ENCODE measurements around the gene TSPAN15. TPM values are rescaled to one million over a fixed set of nuclear protein-coding genes. Genes with fewer than 3 reads are reported as not detected.

The TSPAN15 gene
- total RNA-seq, 1 experiment from 2014 or later = 1.6 TPM

GRCh38 chr10:69492746-69493462 is 41.6 kb downstream of the TSPAN15 start:
- Histone ChIP-seq H3K4me2 (ENCODE audit: low read depth, low read length, poor library complexity, severe bottlenecking) (no peak overlapping the region), H3K4me1 (ENCODE audit: low read length) (no peaks in the 10 kb centered on the region), H3K4me3 (ENCODE audit: low read length) (no peak overlapping the region), H3K27ac (ENCODE audit: low read length) (no peak overlapping the region), H3K9me2 (replicated peaks; ENCODE audit: insufficient read depth, low read length) (no peaks in the 10 kb centered on the region), H4K20me1 (ENCODE audit: insufficient read depth, low read depth, low read length) (no peaks in the 10 kb centered on the region), H3K36me3 (ENCODE audit: insufficient read depth, low read length) (no peaks in the 10 kb centered on the region), H3K9ac (ENCODE audit: low read length) (no peak overlapping the region), H3K27me3 (ENCODE audit: low read length) (no peaks in the 10 kb centered on the region), H2AFZ (ENCODE audit: low read length) (no peak overlapping the region), H3K79me2 (ENCODE audit: low read length) (no peaks in the 10 kb centered on the region), H3K9me3 (ENCODE audit: low read length) (no peaks in the 10 kb centered on the region)
- no peak for DNase-seq

- Histone ChIP-seq H2AFZ (ENCODE audit: low read length) (no peak overlapping the region), H3K9me2 (replicated peaks; ENCODE audit: insufficient read depth, low read length) (no peaks in the 10 kb centered on the region), H3K4me1 (ENCODE audit: low read length) (no peaks in the 10 kb centered on the region), H3K27me3 (ENCODE audit: low read length) (no peaks in the 10 kb centered on the region), H3K4me3 (ENCODE audit: low read length) (no peak overlapping the region), H3K9me3 (ENCODE audit: low read length) (no peaks in the 10 kb centered on the region), H3K27ac (ENCODE audit: low read length) (no peak overlapping the region), H3K4me2 (ENCODE audit: low read depth, low read length, poor library complexity, severe bottlenecking) (no peak overlapping the region), H3K79me2 (ENCODE audit: low read length) (no peaks in the 10 kb centered on the region), H3K9ac (ENCODE audit: low read length) (no peak overlapping the region), H4K20me1 (ENCODE audit: insufficient read depth, low read depth, low read length) (no peaks in the 10 kb centered on the region), H3K36me3 (ENCODE audit: insufficient read depth, low read length) (no peaks in the 10 kb centered on the region)
- DNase-seq = no peak
Observed at GRCh38 chr10:69494626-69495558, 43.6 kb downstream of the TSPAN15 start.

DNA sequence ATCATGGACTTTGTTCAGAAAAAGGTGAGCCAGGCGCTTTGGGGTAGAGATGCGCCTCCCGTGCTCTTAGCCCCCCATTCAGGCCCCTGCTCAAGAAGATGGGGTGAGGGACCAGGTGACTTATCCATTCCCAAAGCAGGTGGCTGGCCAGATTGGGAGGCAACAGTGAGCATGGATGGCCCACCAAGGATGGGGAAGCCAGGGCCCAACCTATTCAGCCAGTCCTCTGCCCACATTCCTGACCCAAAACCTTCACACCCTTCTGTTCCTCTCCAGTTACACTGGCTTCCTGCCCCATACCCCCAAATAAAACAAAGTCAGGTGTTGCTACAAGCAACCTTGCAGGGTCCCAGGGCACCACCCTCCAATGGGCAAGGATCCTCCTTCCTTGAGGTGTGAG is 44.4 kb downstream of the TSPAN15 start:
- no peak overlapping the region for H2AFZ ChIP-seq (ENCODE audit: low read length)
- no peak overlapping the region for H3K4me2 ChIP-seq (ENCODE audit: low read depth, low read length, poor library complexity, severe bottlenecking)
- H3K36me3 ChIP-seq (ENCODE audit: insufficient read depth, low read length) = no peaks in the 10 kb centered on the region
- H3K4me3 ChIP-seq (ENCODE audit: low read length) = no peak overlapping the region
- no peak overlapping the region for H3K9ac ChIP-seq (ENCODE audit: low read length)
- no peaks in the 10 kb centered on the region for H3K9me3 ChIP-seq (ENCODE audit: low read length)
- no peaks in the 10 kb centered on the region for H3K79me2 ChIP-seq (ENCODE audit: low read length)
- no peak for DNase-seq
- H3K27ac ChIP-seq (ENCODE audit: low read length) = no peak overlapping the region
- H4K20me1 ChIP-seq (ENCODE audit: insufficient read depth, low read depth, low read length) = no peaks in the 10 kb centered on the region
- H3K4me1 ChIP-seq (ENCODE audit: low read length) = no peaks in the 10 kb centered on the region
- H3K27me3 ChIP-seq (ENCODE audit: low read length) = no peaks in the 10 kb centered on the region
- no peaks in the 10 kb centered on the region for H3K9me2 ChIP-seq (replicated peaks; ENCODE audit: insufficient read depth, low read length)

DNA sequence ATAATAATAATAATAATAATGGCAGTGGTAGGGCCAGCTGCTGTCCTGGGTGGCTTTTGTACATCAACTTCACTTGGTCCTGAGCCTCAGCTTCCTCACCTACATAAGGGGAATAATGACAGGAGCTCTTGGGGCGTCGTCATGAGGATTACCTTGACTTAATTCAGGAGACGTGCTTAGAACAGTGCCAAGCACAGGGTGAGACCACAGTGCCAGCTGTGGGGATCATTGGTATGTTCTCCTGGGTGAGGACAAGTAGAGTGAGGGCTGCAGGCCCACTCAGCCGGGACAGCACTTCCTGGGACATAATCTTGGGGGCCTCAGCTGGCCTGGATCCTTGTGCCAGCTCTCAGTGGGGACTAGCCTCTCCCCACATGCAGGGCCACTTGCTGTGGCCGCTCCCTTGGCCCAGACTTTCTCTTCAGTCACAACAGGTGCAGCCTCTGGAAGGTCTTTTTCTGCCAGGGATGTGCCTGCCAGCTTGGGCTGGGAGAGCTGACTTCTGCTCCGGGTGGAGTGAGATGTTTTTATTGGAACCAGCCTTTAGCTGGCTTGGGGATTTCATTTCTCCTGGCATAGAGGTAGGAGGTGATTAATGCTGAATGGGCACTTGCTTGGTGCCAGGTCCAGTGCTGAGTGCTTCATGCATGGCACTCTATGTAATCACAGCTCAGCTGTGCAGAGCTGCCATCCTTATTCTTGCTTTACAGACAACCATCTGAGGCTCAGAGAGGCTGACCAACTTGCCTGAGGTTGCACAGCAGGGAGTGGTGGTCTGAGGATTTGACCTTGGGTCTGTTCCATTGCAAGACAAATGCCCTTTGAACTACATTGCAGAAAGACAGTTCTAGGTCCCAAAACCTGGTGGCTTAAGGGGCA is 45.3 kb downstream of the TSPAN15 start:
- no peaks in the 10 kb centered on the region for H3K79me2 ChIP-seq (ENCODE audit: low read length)
- H3K27me3 ChIP-seq (ENCODE audit: low read length) = no peaks in the 10 kb centered on the region
- H3K9ac ChIP-seq (ENCODE audit: low read length) = no peak overlapping the region
- H2AFZ ChIP-seq (ENCODE audit: low read length) = no peak overlapping the region
- H3K9me2 ChIP-seq (replicated peaks; ENCODE audit: insufficient read depth, low read length) = no peaks in the 10 kb centered on the region
- no peaks in the 10 kb centered on the region for H3K36me3 ChIP-seq (ENCODE audit: insufficient read depth, low read length)
- no peaks in the 10 kb centered on the region for H4K20me1 ChIP-seq (ENCODE audit: insufficient read depth, low read depth, low read length)
- H3K4me2 ChIP-seq (ENCODE audit: low read depth, low read length, poor library complexity, severe bottlenecking) = no peak overlapping the region
- H3K4me3 ChIP-seq (ENCODE audit: low read length) = no peak overlapping the region
- DNase-seq = no peak
- H3K9me3 ChIP-seq (ENCODE audit: low read length) = no peaks in the 10 kb centered on the region
- no peak overlapping the region for H3K27ac ChIP-seq (ENCODE audit: low read length)
- no peaks in the 10 kb centered on the region for H3K4me1 ChIP-seq (ENCODE audit: low read length)

GRCh38 chr10:69497231-69497561 is 45.9 kb downstream of the TSPAN15 start:
- Histone ChIP-seq H2AFZ (ENCODE audit: low read length) (no peak overlapping the region), H3K4me1 (ENCODE audit: low read length) (no peaks in the 10 kb centered on the region), H3K79me2 (ENCODE audit: low read length) (no peaks in the 10 kb centered on the region), H3K36me3 (ENCODE audit: insufficient read depth, low read length) (no peaks in the 10 kb centered on the region), H3K27me3 (ENCODE audit: low read length) (no peaks in the 10 kb centered on the region), H3K9me2 (replicated peaks; ENCODE audit: insufficient read depth, low read length) (no peaks in the 10 kb centered on the region), H3K27ac (ENCODE audit: low read length) (no peak overlapping the region), H3K4me3 (ENCODE audit: low read length) (no peak overlapping the region), H3K9ac (ENCODE audit: low read length) (no peak overlapping the region), H3K4me2 (ENCODE audit: low read depth, low read length, poor library complexity, severe bottlenecking) (no peak overlapping the region), H4K20me1 (ENCODE audit: insufficient read depth, low read depth, low read length) (no peaks in the 10 kb centered on the region), H3K9me3 (ENCODE audit: low read length) (no peaks in the 10 kb centered on the region)
- no peak for DNase-seq

- Histone ChIP-seq H4K20me1 (ENCODE audit: insufficient read depth, low read depth, low read length) (no peaks in the 10 kb centered on the region), H3K4me3 (ENCODE audit: low read length) (no peak overlapping the region), H2AFZ (ENCODE audit: low read length) (no peak overlapping the region), H3K9me2 (replicated peaks; ENCODE audit: insufficient read depth, low read length) (no peaks in the 10 kb centered on the region), H3K27ac (ENCODE audit: low read length) (no peak overlapping the region), H3K9ac (ENCODE audit: low read length) (no peak overlapping the region), H3K9me3 (ENCODE audit: low read length) (no peaks in the 10 kb centered on the region), H3K4me1 (ENCODE audit: low read length) (no peaks in the 10 kb centered on the region), H3K79me2 (ENCODE audit: low read length) (no peaks in the 10 kb centered on the region), H3K36me3 (ENCODE audit: insufficient read depth, low read length) (no peaks in the 10 kb centered on the region), H3K4me2 (ENCODE audit: low read depth, low read length, poor library complexity, severe bottlenecking) (no peak overlapping the region), H3K27me3 (ENCODE audit: low read length) (no peaks in the 10 kb centered on the region)
- DNase-seq = no peak
Observed at GRCh38 chr10:69497611-69498390, 46.5 kb downstream of the TSPAN15 start.

GRCh38 chr10:69498711-69499471 is 47.6 kb downstream of the TSPAN15 start:
- H3K4me3 ChIP-seq (ENCODE audit: low read length) = no peak overlapping the region
- H3K27me3 ChIP-seq (ENCODE audit: low read length) = no peaks in the 10 kb centered on the region
- no peak overlapping the region for H2AFZ ChIP-seq (ENCODE audit: low read length)
- DNase-seq = no peak
- no peak overlapping the region for H3K27ac ChIP-seq (ENCODE audit: low read length)
- H3K9me2 ChIP-seq (replicated peaks; ENCODE audit: insufficient read depth, low read length) = no peaks in the 10 kb centered on the region
- H3K9me3 ChIP-seq (ENCODE audit: low read length) = no peaks in the 10 kb centered on the region
- no peaks in the 10 kb centered on the region for H3K4me1 ChIP-seq (ENCODE audit: low read length)
- H3K36me3 ChIP-seq (ENCODE audit: insufficient read depth, low read length) = no peaks in the 10 kb centered on the region
- H3K9ac ChIP-seq (ENCODE audit: low read length) = no peak overlapping the region
- H3K79me2 ChIP-seq (ENCODE audit: low read length) = no peaks in the 10 kb centered on the region
- H3K4me2 ChIP-seq (ENCODE audit: low read depth, low read length, poor library complexity, severe bottlenecking) = no peak overlapping the region
- H4K20me1 ChIP-seq (ENCODE audit: insufficient read depth, low read depth, low read length) = no peaks in the 10 kb centered on the region
